ENCODE measurements around the gene SLC6A3.
"Not testable (repeated sequence)": the region's sequence is repeated elsewhere in the genome, so short reads cannot be mapped to it uniquely, and the experiment has no call there.

The SLC6A3 gene

DNA sequence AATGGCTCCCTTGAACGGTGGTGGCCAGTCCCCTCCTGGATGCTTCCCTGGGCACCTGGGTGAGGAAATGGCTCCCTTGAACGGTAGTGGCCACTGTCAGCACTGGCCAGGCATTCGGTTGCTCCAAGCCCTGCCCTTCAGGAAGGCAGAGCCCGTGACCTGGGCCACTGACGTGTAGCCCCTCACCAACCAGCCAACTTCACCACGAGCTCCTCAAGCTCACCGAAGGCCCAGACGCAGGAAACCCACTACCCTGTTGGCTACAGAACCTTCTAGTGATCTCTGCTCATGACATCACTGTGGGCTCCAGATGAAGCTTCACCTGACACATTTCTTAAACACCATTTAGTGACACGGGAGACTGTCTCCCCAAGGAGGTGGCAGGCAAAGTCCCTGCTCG is 9.2 kb downstream of the SLC6A3 start:
- no peak for FAIRE-seq
- DNase-seq (ENCODE audit: insufficient read length, low spot score), result no peak
- no peak for TF ChIP-seq POLR2A (IDR thresholded peaks at IDR 0.05; ENCODE audit: low read depth, low read length)

DNA sequence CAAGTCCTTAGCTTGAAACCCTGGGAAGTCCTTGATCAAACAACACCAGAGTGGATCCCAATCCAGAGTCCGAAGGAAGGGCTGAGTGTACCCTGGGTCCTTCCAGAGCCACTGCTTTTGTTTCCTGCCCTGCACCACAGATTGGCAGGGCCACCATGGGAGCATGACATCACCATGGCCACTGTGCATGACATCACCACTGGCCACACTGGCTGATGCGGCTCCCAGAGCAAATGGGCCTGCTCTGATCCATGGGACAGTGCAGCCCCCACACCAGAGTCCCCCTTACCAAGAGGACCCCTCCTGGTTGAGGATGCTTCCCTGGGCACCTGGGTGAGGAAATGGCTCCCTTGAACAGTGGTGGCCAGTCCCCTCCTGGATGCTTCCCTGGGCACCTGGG is 9.9 kb downstream of the SLC6A3 start:
- FAIRE-seq, result no peak
- DNase-seq (ENCODE audit: insufficient read length, low spot score), result no peak
- no peak for TF ChIP-seq POLR2A (IDR thresholded peaks at IDR 0.05; ENCODE audit: low read depth, low read length)

DNA sequence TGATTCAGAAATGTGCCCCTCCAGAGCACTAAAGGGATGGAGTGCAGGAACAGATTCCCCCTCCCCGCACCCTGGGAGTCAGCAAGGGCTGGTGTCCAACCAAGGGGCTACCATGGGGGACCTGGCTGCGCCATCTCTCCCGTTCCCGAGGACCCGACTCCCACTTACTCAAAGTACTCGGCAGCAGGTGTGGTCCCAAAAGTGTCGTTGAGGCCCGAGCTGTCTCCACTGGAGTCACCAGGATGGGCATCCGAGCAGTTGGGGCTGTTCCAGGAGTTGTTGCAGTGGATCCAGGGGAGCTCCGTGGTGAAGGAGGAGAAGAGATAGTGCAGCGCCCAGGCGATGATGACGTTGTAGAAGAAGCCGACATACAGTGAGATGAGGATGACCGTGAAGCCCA is 12.9 kb downstream of the SLC6A3 start:
- TF ChIP-seq POLR2A (IDR thresholded peaks at IDR 0.05; ENCODE audit: low read depth, low read length), result no peak
- FAIRE-seq, result no peak
- no peak for DNase-seq (ENCODE audit: insufficient read length, low spot score)

DNA sequence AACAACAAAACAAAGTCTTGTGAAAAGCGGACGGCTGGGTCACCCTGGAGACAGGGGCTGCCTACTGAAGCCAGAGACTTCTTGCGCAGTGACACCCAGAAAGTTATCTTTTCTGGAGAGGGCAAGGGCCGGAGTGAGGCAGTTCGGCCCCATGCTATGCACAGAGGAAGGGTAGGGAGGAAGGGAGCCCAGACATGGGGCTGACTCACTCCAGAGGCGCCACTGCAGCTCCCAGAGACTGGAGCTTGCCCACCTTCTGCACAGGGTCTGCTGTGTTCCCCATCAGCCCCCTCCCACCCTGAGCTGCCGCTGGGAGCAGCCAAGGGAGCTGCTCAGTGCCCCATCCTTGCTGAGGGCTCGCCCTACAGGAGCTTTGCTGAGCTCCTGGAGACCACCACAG is 13.3 kb downstream of the SLC6A3 start:
- DNase-seq (ENCODE audit: insufficient read length, low spot score), result no peak
- TF ChIP-seq POLR2A (IDR thresholded peaks at IDR 0.05; ENCODE audit: low read depth, low read length), result no peak
- FAIRE-seq, result no peak

DNA sequence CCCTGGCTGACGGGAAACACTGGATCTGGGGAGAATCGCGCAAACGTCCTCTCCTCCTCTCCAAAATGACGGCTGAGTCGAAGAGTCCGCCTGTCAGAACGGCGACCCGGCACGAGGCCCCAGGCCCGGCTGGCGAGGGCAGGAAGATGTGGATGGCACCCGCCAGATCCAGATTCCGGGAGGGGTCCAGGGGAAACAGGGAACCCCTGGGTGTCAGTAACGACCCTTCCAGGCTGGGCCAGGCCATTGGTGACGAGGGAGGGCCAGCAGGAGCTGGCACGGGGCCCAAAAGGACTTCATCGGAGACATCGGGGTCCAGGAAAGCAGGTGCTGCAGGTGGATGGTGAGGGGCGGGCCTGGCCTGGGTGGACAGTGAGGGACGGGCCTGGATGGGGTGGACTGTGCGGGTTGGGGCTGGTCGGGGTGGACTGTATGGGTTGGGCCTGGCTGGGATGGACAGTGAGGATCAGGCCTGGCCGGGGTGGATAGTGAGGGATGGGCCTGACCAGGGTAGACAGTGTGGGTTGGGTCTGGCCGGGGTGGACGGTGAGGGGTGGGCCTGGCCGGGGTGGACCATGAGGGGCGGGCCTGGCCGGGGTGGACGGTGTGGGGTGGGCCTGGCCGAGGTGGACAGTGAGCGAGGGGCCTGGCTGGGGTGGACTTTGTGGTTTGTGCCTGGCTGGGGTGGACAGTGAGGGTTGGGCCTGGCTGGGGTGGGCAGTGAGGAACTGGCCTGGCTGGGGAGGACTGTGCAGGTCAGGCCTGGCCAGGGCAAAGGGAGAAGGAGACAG is 14.0 kb downstream of the SLC6A3 start:
- no peak for FAIRE-seq
- DNase-seq (ENCODE audit: insufficient read length, low spot score), result no peak
- no peak for TF ChIP-seq POLR2A (IDR thresholded peaks at IDR 0.05; ENCODE audit: low read depth, low read length)

DNA sequence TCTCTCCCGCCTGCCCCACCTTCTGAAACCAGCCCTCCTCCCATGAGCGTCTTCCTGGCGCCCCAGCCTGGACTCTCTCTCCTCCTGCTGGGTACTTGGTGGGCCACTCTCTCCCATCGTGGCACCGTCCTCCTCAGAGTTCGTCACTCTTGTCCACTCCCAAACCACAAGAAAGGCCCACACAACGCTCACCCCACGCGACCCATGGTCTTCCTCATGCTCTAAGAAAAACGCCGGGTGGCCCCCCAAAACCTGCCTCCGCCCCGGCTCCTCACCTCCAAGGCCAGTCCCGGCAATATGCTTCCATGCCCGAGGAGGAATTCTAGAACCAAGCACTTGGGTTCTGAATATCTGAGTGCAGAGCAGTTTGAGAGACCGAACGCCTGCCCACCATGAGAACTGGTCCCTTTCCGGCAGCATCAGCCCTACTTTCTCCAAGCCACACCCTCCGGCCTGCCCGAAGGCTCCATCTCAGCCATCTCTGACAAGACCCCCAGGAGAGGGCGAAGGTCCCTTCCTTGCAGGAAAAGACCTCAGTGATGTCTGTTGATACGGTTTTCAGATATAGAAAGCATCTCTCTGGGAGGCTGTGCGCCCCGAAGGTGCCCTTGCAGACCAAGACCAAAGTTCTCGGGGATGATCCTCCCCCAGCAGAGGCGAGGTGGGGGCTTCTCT is 15.0 kb downstream of the SLC6A3 start:
- TF ChIP-seq POLR2A (IDR thresholded peaks at IDR 0.05; ENCODE audit: low read depth, low read length), result no peak
- FAIRE-seq, result no peak
- no peak for DNase-seq (ENCODE audit: insufficient read length, low spot score)

DNA sequence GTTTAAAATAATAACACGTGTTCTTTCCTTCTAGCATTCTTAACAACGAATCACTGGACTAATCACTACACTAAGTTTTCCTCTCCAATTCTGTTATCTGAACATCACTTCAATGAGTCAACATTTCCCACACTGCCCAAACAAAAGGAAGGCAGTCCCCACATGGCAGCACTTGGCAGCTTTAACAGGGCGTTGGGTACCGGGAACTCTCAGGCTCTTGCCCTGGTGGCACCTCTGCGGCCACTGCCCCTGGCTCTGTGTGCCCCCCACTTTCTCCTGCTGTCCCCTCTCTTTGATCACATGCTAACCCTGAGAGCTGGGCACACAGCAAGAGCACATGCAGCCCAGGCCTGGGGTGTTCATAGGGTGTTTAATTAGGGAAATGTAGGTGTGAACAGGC is 15.7 kb downstream of the SLC6A3 start:
- DNase-seq (ENCODE audit: insufficient read length, low spot score) (no peak), FAIRE-seq (no peak)
- no peak for TF ChIP-seq POLR2A (IDR thresholded peaks at IDR 0.05; ENCODE audit: low read depth, low read length)

DNA sequence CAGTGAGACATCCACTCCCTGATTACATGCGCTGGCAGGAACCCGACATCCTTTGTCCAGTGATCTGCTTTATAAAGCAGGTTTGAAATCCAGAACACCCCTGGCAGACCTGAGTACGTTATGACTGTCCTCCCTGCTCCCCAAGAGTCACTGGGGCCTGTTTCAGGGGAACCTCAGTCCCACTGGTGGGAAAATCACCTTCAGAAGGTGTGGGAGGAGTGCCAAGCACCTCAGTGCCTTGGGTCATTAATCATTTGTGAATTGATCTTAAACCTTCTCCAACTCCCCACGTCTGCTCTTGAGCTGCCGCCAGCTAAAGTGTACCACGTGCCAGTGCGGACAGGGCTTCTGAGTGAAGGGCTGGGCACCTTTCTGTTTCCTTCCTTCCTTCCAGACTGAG is 16.2 kb downstream of the SLC6A3 start:
- FAIRE-seq, result no peak
- TF ChIP-seq POLR2A (IDR thresholded peaks at IDR 0.05; ENCODE audit: low read depth, low read length), result no peak
- DNase-seq (ENCODE audit: insufficient read length, low spot score), result no peak

DNA sequence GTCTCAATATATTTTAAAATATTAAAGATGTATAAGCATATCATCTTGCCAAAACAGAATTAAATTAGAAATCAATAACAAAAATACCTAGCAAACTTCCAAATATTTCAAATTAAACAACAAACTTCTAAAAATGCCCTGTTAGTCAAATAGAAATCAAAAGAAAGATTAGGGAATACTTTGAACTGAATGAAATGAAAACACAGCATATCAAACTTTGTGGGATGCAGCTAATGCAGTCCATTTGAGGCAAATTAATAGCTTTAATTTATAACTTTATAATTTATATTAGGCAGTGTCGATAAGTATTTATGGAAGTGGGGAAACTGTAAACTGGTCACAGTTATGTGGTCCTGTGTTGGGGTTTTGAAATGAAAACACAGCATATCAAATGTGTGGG is 17.1 kb downstream of the SLC6A3 start:
- FAIRE-seq, result no peak
- no peak for DNase-seq (ENCODE audit: insufficient read length, low spot score)
- TF ChIP-seq POLR2A (IDR thresholded peaks at IDR 0.05; ENCODE audit: low read depth, low read length), result no peak

DNA sequence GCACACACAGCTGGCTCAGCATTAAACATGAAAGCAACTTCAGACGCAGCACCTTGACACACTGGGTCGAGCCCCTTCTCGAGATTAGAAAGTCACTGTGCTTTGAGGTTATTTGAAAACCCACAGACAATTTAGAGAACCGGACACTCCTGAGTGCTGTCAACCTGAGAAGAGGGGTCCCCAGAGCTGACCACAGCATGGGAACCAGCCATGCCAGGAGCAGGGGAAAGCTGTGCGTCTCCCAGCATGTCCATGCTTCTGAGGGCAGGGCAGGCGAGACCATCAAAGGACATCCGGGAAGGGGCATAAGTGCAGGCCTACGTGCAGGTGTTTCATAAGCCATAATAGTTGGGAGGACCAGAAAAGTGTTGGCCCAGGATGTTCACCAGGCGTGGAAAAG is 20.5 kb downstream of the SLC6A3 start:
- FAIRE-seq (no peak), DNase-seq (ENCODE audit: insufficient read length, low spot score) (no peak)
- no peak for TF ChIP-seq POLR2A (IDR thresholded peaks at IDR 0.05; ENCODE audit: low read depth, low read length)

DNA sequence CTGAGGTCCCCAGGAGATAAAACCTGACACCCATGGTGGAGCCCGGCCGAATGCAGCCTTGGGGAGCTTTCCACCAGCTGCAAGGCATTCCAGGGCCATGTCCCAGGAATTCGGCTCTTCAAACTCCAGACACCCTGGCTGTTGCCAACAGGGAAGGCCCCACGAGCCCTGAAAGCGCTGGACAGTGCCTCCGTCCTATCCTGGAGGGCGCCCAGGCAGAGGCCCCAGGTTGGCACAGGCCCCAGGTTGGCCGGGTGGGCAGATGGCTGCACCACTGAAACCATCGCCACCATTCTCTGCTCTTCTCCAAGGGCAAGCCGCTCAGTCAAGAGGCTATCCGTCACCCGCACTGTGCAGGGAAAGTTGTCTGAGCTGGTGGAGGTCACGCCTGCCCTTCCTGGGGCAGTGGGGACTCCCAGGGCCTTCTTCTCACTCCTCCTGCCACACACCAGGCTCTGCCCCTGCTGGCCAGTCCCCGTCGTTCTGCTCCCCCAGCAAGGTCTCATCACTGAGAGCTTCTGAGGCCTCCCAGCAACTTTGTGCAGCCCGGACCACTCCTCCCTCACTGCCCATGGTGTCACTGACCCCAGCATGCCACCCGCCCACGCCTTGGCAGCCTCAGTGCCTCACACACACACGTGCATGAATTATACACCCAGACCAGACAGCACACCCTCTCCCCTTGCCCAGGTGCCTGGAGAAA is 21.2 kb downstream of the SLC6A3 start:
- FAIRE-seq (no peak), DNase-seq (ENCODE audit: insufficient read length, low spot score) (no peak)
- TF ChIP-seq POLR2A (IDR thresholded peaks at IDR 0.05; ENCODE audit: low read depth, low read length), result no peak

DNA sequence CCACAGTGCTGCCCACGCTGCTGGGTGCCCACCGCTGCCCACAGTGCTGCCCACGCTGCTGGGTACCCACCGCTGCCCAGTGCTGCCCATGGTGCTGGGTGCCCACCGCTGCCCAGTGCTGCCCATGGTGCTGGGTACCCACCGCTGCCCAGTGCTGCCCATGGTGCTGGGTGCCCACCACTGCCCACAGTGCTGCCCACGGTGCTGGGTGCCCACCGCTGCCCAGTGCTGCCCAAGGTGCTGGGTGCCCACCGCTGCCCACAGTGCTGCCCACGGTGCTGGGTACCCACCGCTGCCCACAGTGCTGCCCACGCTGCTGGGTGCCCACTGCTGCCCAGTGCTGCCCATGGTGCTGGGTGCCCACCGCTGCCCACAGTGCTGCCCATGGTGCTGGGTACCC is 22.7 kb downstream of the SLC6A3 start:
- not testable (repeated sequence) for DNase-seq (ENCODE audit: insufficient read length, low spot score); FAIRE-seq

DNA sequence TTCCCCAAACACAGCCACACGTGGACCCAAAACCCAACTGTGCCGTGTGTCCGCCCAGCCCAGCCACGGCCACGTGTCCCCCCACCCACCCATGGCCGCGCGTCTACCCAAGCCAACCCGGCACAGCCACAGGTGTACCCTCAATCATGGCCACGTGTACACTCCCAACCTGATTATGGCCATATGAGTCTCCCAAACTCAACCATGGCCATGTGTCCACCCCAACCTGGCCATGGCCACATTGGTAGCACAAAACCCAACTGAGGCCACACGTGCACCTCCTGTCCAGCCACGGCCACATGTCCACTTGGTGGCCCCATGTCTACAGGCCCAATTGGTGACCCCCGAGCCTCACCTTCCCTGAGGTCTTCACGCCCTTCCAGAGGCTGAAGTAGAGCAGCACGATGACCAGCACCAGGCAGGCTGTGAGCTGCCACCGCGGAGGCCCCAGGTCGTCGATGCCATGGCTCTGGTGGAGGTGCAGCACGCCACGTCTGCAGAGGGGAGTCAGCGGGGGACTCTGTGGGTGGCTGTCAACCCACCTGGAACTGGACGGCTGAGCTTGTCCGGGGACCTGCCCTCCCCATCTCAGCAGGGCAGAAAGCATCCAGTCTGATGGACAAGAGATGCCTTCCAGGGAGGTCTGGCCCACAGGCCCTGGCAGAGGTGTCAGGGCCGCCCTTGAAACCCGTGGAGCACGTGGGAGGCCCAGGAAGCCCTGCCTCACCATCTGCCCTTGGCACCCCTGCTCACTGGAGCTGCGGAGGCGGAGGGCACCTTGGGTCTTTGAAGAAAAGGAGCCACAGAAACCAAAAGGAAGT is 23.5 kb downstream of the SLC6A3 start:
- DNase-seq (ENCODE audit: insufficient read length, low spot score), result no peak
- no peak for FAIRE-seq
- TF ChIP-seq POLR2A (IDR thresholded peaks at IDR 0.05; ENCODE audit: low read depth, low read length), result no peak
